Smooth muscle cell (in vitro differentiated cells): ENCODE data around the gene DHRS9. TPM values are rescaled to one million over a fixed set of nuclear protein-coding genes. Genes with fewer than 3 reads are reported as not detected.

ENCODE experiments used
- DNase-seq: peaks from one replicate; lab custom pipeline; 2025; ENCODE audit not compliant: unreplicated experiment; lab: John Stamatoyannopoulos, UW
- H2AFZ ChIP-seq: fragments of 200-600 bp; sonication (generic); 2 replicates; pipeline ENCODE4 v1.6.0; 2016; ENCODE audit warnings: antibody characterized with exemption, low read depth, mild to moderate bottlenecking
- H3F3A ChIP-seq: fragments of 200-600 bp; sonication (generic); 2 replicates; pipeline ENCODE4 v1.6.0; 2017; ENCODE audit warnings: antibody characterized with exemption, low read depth
- H3K27ac ChIP-seq: fragments of 200-600 bp; sonication (generic); 2 replicates; pipeline ENCODE4 v1.5.1; 2016; ENCODE audit warnings: low read depth, mild to moderate bottlenecking
- H3K27me3 ChIP-seq: fragments of 200-600 bp; sonication (generic); 2 replicates; pipeline ENCODE4 v1.6.1; 2016; ENCODE audit warnings: low read depth, mild to moderate bottlenecking
- H3K36me3 ChIP-seq: fragments of 200-600 bp; sonication (generic); 2 replicates; pipeline ENCODE4 v1.5.1; 2016; ENCODE audit warnings: low read depth
- H3K4me1 ChIP-seq: fragments of 200-600 bp; sonication (generic); 2 replicates; pipeline ENCODE4 v1.5.1; 2016; ENCODE audit warnings: low read depth
- H3K4me2 ChIP-seq: fragments of 200-600 bp; sonication (generic); 2 replicates; pipeline ENCODE4 v1.6.0; 2016; ENCODE audit warnings: mild to moderate bottlenecking
- H3K4me3 ChIP-seq: fragments of 200-600 bp; sonication (generic); 2 replicates; pipeline ENCODE4 v1.5.1; 2016; ENCODE audit warnings: mild to moderate bottlenecking
- H3K79me2 ChIP-seq: fragments of 200-600 bp; sonication (generic); 2 replicates; pipeline ENCODE4 v1.6.0; 2016; ENCODE audit warnings: low read depth, mild to moderate bottlenecking
- H3K9ac ChIP-seq: fragments of 200-600 bp; sonication (generic); 2 replicates; pipeline ENCODE4 v1.6.0; 2016; ENCODE audit warnings: low read depth
- H3K9me3 ChIP-seq: fragments of 200-600 bp; sonication (generic); replicated peaks from 2 replicates; pipeline ENCODE4 v1.5.1; 2016; ENCODE audit warnings: low read depth
- H4K20me1 ChIP-seq: fragments of 200-600 bp; sonication (generic); 2 replicates; pipeline ENCODE4 v1.6.0; 2016; ENCODE audit warnings: low read depth
- CTCF ChIP-seq: fragments of 200-600 bp; sonication (generic); IDR thresholded peaks from 2 replicates; pipeline ENCODE4 v1.5.1; 2017; ENCODE audit warnings: borderline replicate concordance, mild to moderate bottlenecking, antibody characterized with exemption; ENCODE audit not compliant: insufficient read depth, poor library complexity, severe bottlenecking
- WGBS: methylation state at CpG from one replicate; pipeline ENCODE4 v1.1.7; 2016; ENCODE audit warnings: low lambda C conversion rate; 5-methylcytosine and 5-hydroxymethylcytosine counted together
- polyA plus RNA-seq: library from polyadenylated mRNA; unstranded; fragments of >200 nt; fragmentation: Nextera tagmentation; extraction: Ambion mirVana; gene quantifications from 2 replicates; pipeline ENCODE4 v1.2.1, GENCODE V29; 2016
- total RNA-seq: library from RNA; depleted of rRNA; stranded (reverse); fragments of >200 nt; gene quantifications from 2 replicates; pipeline ENCODE4 v1.2.3, GENCODE V29; 2014

Gene DHRS9
- 0.09 and 1.2 TPM in 2 replicates for total RNA-seq
- 0.38 TPM in 1 of 2 replicates, not detected in the other for polyA plus RNA-seq

DNA sequence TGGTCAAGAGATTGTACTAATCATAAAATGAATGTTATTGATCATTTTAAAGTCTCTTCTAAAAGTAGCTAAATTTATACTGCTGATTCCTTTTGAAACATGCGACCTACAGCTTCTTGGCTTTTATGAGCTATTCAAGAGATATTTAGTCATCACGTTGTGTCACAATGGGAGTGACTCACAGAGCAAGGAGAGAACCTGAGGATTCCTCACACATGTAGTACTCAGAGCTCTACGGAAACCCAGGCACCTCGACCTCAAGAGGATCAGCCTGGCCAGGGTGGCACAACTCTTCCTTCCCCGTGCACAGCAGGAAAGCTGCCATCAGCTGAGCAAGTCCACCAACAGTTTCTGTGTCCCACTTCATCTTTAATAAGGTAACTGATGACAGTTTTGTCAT lies at the start of gene DHRS9:
DHRS9 (plus strand) TSS at position 223 of the 400 bp plus-strand sequence. CDS start 12,019 bp downstream, outside the sequence.
- Histone ChIP-seq H3K4me2 (no peak within 1 kb of the TSS), H3K36me3 (no peaks in the 10 kb centered on the region), H3K9me3 (no peaks in the 10 kb centered on the region), H2AFZ (no peak within 1 kb of the TSS), H3K4me1 (no peaks in the 10 kb centered on the region), H4K20me1 (no peaks in the 10 kb centered on the region), H3K79me2 (no peaks in the 10 kb centered on the region), H3K4me3 (no peak within 1 kb of the TSS), H3K27me3 (peaks cover 20% of the 10 kb centered on the region), H3F3A (no peaks in the 10 kb centered on the region), H3K27ac (no peak within 1 kb of the TSS), H3K9ac (no peak within 1 kb of the TSS)
- no peak for TF ChIP-seq CTCF
- 44% methylated on average over 5 of the region's 5 CpGs for WGBS
- no peak for DNase-seq

DNA sequence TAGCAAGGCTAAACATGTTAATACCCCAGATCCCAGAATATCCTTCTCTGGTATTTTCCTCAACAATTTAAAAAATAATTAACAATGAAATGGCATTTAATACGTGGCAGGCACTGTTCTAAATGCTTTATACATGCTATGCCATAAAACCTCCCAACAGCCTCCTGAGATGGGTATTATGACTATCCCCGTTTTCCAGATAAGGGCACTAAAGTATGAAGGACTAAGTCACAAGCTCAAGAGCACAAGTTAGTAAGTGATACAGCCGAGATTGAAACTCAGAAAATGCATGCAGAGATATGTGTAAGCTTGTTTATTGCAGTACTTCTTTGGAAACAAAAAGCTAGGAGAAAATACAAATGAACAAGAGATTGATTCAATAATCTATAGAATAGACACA lies 46.2 kb upstream of the DHRS9 start:
- peaks cover 44% of the 10 kb centered on the region for H3K27me3 ChIP-seq
- no peak overlapping the region for H3K27ac ChIP-seq
- no peaks in the 10 kb centered on the region for H3K36me3 ChIP-seq
- no peak overlapping the region for H3K9ac ChIP-seq
- H4K20me1 ChIP-seq: no peaks in the 10 kb centered on the region
- no peak overlapping the region for H3K4me3 ChIP-seq
- H3K79me2 ChIP-seq: no peaks in the 10 kb centered on the region
- H3K4me1 ChIP-seq: no peaks in the 10 kb centered on the region
- TF ChIP-seq CTCF: no peak
- no peaks in the 10 kb centered on the region for H3F3A ChIP-seq
- no peaks in the 10 kb centered on the region for H3K9me3 ChIP-seq
- WGBS: 28% methylated on average over 3 of the region's 3 CpGs
- DNase-seq: no peak
- no peak overlapping the region for H3K4me2 ChIP-seq
- H2AFZ ChIP-seq: no peak overlapping the region

GRCh38 chr2:169026056-169026455 lies 43.3 kb upstream of the DHRS9 start:
- Histone ChIP-seq H4K20me1 (no peaks in the 10 kb centered on the region), H3K27ac (no peak overlapping the region), H3K9me3 (no peaks in the 10 kb centered on the region), H3K9ac (no peak overlapping the region), H2AFZ (no peak overlapping the region), H3K36me3 (no peaks in the 10 kb centered on the region), H3K4me2 (no peak overlapping the region), H3K79me2 (no peaks in the 10 kb centered on the region), H3K4me1 (no peaks in the 10 kb centered on the region), H3K27me3 (peaks cover 46% of the 10 kb centered on the region), H3F3A (no peaks in the 10 kb centered on the region), H3K4me3 (no peak overlapping the region)
- no peak for DNase-seq
- 92% methylated on average over 1 of the region's 1 CpG for WGBS
- TF ChIP-seq CTCF: no peak

GRCh38 chr2:169027234-169027633 lies 42.1 kb upstream of the DHRS9 start:
- no peak for DNase-seq
- Histone ChIP-seq H3K4me1 (no peaks in the 10 kb centered on the region), H3K9ac (no peak overlapping the region), H3K27ac (no peak overlapping the region), H3K4me2 (no peak overlapping the region), H3F3A (no peaks in the 10 kb centered on the region), H3K4me3 (no peak overlapping the region), H3K79me2 (no peaks in the 10 kb centered on the region), H2AFZ (no peak overlapping the region), H3K9me3 (no peaks in the 10 kb centered on the region), H3K36me3 (no peaks in the 10 kb centered on the region), H4K20me1 (no peaks in the 10 kb centered on the region), H3K27me3 (peaks cover 46% of the 10 kb centered on the region)
- TF ChIP-seq CTCF: no peak
- 91% methylated on average over 3 of the region's 3 CpGs for WGBS
